NCI-H748 (cell line): Measurements from ENCODE around the gene CCDC136.

Experiments used
- DNase-seq: peaks from one replicate; lab custom pipeline; 2025; ENCODE audit not compliant: unreplicated experiment; lab: John Stamatoyannopoulos, UW

The CCDC136 gene

DNA sequence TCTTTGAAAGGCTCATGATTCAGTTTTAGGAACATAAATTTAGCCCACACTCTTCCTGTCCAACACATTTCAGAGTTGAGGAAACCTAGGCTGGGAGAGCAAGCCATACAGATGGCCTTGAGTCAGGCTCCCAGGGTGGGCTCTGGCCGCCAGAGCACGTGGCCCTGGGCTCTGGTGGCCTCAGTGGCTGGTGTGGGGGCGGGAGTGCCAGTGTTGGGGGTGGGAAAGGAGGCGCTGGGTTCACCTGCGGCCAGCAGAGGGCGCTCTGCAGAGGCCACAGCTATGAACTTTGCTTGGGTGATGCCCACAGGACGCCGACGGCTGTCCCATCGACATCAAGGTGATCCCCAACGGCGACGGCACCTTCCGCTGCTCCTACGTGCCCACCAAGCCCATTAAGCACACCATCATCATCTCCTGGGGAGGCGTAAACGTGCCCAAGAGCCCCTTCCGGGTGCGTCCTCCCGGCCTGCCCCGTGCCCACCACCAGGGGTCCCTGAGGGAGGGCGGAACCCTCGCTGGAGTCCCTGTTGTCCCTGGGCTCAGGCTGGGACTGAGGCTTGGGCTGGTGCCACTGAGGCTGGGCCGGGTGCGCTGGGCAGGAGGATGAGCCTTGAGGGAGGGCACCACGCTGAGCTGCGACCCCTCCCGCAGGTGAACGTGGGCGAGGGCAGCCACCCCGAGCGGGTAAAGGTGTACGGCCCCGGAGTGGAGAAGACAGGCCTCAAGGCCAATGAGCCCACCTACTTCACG lies 50.3 kb downstream of the CCDC136 start:
- peak; percentile 33 for DNase-seq

DNA sequence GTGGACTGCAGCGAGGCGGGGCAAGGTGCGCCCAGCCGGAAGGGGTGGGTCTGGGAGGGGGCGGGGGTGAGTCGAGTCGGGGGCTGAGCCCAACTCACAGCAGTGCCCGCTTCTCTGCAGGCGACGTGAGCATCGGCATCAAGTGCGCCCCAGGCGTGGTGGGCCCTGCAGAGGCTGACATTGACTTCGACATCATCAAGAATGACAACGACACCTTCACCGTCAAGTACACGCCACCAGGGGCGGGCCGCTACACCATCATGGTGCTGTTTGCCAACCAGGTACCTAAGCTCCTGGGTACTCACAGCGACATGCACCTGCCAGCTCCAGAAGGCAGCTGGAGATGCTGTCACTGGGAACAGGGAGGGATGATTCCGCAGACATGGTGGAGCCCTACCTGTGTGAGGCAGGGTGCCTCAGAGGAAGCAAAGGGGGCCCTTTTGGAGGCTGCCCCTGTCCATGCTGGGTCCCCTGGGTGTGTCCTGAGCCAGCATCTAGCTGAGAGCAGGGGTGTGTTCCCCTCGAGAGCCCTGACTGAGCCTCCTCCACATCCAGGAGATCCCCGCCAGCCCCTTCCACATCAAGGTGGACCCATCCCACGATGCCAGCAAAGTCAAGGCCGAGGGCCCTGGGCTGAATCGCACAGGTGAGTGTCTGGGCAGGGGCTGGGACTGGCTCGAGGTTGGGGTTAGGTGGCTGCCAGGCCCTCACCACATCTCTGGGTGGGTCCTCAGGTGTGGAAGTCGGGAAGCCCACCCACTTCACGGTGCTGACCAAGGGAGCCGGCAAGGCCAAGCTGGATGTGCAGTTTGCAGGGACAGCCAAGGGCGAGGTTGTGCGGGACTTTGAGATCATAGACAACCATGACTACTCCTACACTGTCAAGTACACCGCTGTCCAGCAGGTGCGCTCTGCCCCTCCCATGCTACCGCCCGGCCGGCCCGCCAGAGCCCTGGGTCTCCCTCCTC lies 51.2 kb downstream of the CCDC136 start:
- no peak for DNase-seq

DNA sequence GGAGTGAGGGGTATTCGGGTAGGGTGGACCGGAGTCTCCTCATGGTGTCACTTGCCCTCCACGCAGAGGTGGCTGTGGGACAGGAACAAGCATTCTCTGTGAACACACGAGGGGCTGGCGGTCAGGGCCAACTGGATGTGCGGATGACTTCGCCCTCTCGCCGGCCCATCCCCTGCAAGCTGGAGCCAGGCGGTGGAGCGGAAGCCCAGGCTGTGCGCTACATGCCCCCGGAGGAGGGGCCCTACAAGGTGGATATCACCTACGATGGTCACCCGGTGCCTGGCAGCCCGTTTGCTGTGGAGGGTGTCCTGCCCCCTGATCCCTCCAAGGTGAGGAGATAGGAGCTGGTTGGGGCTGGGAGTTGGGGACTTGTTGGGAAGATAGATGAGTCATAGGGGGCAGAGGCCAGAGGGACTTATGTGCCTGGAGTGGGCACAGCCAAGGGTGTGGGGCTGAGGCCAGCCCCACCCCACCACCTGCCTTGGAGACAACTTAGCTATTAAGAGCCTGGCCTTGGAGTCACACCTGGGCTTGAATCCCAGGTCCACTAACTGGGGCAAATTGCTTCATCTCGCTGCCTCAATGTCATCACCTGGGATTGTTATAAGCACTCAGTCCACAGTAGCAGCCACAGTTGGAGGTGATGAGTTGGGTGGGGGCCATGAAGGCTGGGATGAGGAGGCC lies 52.3 kb downstream of the CCDC136 start:
- no peak for DNase-seq

DNA sequence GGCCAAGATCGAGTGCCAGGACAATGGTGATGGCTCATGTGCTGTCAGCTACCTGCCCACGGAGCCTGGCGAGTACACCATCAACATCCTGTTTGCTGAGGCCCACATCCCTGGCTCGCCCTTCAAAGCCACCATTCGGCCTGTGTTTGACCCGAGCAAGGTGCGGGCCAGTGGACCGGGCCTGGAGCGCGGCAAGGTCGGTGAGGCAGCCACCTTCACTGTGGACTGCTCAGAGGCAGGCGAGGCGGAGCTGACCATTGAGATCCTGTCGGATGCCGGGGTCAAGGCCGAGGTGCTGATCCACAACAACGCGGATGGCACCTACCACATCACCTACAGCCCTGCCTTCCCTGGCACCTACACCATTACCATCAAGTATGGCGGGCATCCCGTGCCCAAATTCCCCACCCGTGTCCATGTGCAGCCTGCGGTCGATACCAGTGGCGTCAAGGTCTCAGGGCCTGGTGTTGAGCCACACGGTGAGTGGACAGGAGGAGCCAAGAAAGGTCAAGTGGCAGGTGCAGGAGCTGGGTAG lies 53.1 kb downstream of the CCDC136 start:
- DNase-seq = no peak

DNA sequence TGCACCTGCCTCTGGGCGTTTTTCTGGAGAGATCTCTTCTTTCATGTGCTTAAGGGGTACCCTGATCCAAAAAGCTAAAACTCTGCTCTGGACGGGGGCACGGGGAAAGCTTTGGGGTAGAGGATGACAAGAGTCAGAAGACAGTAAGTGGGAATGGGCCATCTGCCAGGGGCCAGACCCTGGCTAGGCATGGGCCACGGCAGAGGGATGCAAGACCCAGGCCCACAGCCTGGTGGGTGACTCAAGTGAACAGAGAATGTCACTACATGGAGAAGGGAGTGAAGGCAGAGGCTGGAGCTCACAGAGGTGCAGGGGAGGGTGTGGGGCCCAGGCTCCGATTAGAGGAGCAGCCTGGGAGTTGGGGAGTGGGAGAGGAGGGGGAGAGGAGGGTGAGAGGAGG lies 53.7 kb downstream of the CCDC136 start:
- DNase-seq = no peak

DNA sequence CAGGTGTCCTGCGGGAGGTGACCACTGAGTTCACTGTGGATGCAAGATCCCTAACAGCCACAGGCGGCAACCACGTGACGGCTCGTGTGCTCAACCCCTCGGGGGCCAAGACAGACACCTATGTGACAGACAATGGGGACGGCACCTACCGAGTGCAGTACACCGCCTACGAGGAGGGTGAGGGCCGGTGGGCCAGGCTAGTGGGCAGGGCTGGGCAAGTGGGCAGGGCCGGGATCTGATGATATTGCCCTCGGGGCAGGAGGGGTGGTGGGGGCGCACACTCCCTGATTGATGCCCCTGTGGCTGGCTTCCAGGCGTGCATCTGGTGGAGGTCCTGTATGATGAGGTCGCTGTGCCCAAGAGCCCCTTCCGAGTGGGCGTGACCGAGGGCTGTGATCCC lies 54.2 kb downstream of the CCDC136 start:
- DNase-seq = no peak

DNA sequence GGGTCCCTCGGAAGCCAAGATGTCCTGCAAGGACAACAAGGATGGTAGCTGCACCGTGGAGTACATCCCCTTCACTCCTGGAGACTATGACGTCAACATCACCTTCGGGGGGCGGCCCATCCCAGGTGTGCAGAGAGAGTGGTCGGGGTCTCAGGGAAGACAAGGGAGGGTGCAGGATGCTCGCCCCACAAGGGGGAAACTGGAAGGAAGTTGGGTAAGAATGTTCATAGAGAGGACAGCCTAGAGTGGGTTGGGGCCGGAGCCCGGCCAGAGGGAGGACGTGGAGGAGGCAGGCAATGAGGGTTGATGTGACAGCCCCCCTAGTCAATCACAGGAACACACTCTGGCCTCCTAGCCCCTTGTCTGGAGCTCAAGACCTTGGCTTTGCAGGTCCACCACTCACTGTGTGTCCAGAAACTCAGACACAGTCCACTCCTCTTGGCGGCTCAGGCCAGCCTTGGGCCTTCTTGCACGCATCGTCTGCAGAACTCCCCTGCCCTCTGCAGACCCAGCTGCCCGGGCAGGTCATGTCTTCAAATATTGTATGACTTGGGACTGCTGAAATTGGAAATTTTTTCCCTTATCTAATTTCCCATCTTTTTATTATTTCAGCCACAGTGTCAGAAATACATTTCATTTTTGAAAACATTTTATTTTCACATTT lies 55.1 kb downstream of the CCDC136 start:
- no peak for DNase-seq

DNA sequence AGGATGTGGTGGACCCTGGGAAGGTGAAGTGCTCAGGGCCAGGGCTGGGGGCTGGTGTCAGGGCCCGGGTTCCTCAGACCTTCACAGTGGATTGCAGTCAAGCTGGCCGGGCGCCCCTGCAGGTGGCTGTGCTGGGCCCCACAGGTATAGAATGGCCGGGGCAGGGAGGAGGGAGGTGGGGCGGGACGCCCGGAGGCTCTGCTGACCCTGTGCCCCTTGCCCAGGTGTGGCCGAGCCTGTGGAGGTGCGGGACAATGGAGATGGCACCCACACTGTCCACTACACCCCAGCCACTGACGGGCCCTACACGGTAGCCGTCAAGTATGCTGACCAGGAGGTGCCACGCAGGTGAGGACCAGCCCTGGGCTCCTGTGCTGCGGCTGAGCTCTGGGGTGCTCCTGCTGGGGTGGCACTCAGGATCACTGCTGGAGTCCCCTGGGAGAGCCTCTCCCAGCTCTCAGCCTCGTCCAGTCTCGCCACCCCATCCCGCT lies 56.0 kb downstream of the CCDC136 start:
- no peak for DNase-seq

DNA sequence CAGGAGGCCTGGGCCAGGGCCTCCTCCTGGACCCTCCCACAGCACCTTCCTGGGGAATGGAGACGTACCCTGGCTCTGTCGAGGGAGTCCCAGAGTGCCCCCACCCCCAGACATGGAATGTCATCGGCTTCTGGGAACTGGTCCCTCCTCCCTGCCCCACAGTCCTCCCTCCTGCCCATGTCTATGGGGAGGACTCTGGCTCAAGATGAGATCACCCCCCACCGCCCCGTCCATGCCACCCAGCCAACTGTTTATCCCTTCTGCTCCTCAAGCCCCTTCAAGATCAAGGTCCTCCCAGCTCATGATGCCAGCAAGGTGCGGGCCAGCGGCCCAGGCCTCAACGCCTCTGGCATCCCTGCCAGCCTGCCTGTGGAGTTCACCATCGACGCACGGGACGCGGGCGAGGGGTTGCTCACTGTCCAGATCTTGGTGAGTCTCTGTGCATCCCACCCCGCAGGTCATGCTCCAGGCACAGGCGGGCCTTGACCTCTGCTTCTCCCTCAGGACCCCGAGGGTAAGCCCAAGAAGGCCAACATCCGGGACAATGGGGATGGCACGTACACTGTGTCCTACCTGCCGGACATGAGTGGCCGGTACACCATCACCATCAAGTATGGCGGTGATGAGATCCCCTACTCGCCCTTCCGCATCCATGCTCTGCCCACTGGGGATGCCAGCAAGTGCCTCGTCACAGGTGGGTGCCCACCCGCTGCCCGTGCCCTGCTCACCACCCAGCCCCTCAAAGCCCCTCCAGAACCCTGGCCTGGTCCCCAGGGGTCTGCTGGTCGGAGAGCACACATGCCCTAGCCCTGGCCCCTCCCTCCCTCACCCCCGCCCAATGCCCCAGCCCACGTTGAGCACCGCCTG lies 56.8 kb downstream of the CCDC136 start:
- no peak for DNase-seq

DNA sequence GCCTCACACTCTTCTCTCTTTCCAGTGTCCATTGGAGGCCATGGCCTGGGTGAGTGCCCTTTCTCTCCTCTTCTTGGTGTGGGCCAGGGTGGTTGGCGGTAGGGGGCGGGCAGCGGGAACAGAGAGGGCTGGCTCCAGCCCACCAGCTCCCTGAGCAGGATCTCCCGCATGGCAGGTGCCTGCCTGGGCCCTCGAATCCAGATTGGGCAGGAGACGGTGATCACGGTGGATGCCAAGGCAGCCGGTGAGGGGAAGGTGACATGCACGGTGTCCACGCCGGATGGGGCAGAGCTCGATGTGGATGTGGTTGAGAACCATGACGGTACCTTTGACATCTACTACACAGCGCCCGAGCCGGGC lies 57.4 kb downstream of the CCDC136 start:
- no peak for DNase-seq

DNA sequence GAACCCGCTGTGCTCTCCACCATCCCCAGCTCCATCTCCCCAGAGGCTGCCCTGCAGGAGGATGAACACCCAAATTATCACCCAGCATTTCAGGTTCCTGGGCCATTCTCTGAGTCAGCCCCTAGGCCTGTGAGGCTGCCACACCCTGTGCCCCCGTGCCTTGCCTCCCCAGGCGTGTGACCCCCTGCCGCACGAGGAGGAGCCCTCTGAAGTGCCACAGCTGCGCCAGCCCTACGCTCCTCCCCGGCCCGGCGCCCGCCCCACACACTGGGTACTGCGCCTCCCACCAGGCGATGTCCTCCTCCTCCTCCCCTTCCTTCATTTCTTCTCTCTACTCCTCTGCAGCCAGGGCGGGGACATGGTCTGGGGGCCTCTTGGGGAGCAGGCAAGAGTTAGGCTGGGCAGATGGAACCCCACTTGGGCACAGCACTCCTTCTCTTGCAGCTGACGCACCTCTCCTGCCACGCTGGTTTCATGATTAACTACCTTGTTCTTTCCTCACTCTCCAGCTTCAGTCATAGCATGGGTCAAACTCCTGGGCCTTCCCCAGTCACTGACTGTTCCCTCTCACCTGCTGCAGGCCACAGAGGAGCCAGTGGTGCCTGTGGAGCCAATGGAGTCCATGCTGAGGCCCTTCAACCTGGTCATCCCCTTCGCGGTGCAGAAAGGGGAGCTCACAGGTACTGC lies 58.2 kb downstream of the CCDC136 start:
- no peak for DNase-seq

DNA sequence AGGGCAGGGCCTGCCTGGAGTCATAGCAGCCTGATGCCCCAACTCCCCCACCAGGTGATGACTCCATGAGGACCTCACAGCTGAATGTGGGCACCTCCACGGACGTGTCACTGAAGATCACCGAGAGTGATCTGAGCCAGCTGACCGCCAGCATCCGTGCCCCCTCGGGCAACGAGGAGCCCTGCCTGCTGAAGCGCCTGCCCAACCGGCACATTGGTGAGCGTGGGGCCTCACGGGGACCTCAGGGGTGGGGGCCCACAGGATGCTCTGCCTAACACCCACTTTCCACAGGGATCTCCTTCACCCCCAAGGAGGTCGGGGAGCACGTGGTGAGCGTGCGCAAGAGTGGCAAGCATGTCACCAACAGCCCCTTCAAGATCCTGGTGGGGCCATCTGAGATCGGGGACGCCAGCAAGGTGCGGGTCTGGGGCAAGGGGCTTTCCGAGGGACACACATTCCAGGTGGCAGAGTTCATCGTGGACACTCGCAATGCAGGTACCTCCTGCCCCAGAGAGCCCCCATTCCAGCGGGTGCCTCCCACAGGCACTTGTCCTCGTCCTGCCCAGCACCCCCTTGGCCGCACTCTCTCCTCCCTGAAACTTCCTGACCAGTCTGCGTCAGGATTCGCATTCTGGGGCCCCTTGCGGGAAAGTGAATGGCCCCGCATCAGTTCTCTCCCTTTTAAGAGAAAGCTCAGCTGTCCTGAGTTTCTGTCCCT lies 60.9 kb downstream of the CCDC136 start:
- DNase-seq = no peak

DNA sequence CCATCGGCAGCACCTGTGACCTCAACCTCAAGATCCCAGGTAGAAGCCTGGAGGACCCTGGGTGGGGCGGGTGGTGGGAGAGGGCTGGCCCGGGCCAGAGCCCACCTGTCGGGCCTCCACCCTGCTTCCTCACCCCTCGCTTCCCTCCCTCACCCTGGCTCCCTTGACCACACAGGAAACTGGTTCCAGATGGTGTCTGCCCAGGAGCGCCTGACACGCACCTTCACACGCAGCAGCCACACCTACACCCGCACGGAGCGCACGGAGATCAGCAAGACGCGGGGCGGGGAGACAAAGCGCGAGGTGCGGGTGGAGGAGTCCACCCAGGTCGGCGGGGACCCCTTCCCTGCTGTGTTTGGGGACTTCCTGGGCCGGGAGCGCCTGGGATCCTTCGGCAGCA lies 62.0 kb downstream of the CCDC136 start:
- no peak for DNase-seq

DNA sequence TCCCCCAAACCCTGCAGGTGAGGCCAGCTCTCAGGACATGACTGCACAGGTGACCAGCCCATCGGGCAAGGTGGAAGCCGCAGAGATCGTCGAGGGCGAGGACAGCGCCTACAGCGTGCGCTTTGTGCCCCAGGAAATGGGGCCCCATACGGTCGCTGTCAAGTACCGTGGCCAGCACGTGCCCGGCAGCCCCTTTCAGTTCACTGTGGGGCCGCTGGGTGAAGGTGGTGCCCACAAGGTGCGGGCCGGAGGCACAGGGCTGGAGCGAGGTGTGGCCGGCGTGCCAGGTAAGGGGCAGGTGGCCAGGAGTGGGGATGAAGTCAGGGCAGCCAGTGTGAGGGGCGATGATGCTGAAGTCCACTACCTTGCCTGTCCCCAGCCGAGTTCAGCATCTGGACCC lies 62.6 kb downstream of the CCDC136 start:
- DNase-seq = no peak

DNA sequence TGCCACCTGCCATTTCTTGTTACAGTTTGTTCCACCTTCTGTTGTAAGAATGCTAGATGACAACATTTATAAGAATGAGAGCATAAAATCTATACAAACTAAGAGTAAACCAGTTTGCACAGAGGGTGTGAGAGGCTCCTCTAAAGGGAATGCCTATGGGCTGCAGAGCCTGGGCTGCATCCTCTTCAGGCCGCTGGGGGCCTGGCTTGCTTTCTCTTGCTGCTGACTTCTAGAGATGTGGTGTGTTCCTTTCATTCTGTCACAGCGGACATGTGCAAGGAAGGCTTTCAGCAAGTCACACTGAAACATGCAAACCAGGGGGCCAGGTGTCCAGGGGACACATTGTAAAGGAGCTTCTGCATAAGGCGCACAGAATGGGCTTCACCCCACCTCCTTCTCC lies 63.8 kb downstream of the CCDC136 start:
- DNase-seq = no peak

DNA sequence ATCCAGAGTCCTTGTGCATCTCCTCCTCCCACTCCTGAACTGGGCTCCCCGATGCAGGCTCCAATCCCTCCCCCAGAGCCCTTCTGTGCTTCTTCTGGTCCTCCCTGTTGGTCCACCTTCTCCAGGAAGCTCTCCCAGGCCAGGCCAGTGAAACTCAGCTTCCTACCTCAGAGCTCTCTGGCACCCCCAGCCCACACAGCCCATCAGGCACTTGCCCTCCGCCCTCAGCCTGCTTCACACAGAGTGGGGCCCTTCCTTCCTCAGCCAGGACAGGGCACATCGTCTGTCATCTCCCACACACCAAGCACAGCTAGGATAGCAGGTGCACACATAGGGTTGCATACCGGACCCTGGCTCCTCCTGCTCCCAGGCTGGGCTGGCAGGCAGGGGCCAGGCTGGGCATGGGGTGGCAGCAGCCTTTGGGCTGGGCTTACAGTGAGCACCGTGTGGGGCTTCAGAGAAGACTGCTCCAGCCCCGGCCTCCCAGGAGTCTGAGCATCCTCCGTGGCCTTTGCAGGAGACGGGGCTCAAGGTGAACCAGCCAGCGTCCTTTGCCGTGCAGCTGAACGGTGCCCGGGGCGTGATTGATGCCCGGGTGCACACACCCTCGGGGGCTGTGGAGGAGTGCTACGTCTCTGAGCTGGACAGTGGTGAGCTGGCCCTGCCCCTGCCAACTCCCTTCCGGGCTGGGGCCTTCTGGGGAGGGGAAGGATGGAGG lies 64.4 kb downstream of the CCDC136 start:
- no peak for DNase-seq

DNA sequence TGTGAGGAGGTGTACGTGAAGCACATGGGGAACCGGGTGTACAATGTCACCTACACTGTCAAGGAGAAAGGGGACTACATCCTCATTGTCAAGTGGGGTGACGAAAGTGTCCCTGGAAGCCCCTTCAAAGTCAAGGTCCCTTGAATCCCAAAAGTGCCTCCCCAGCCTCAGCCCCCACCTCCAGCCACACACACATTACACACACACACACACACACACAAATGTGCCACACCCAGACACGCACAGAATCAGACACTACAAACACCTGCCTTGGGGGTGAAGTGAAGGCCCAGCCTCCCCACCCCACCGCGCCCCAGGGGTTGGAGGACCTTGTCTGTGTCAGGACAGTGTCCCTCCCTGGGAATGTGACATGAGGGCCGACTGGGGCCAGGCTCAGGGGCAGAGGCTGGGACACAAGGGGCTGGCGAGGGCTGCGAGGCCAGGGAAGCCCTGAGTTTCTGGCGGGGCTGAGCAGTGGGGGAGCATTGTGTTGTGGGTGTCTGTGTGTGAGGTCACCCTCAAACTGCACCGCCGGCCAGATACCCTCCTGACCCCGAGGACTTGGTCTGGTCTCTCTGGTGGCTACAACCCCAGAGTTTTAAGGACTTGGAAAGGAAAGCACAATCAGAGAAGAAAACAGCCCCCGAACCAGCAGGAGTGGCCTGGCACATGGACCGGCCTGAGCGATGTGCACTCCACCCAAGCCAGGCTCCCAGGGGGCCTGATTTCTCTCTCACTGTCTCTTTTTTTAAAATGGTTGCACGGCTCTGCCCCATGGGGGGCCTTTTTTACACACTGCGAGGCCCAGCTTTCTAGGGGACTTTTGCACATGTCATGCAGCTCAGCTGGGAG lies 66.8 kb downstream of the CCDC136 start:
- no peak for DNase-seq
